ENCODE data around the gene LBH.
A peak's percentile ranks its signal among the peaks of the same experiment; 100 is the strongest.

LBH gene

DNA sequence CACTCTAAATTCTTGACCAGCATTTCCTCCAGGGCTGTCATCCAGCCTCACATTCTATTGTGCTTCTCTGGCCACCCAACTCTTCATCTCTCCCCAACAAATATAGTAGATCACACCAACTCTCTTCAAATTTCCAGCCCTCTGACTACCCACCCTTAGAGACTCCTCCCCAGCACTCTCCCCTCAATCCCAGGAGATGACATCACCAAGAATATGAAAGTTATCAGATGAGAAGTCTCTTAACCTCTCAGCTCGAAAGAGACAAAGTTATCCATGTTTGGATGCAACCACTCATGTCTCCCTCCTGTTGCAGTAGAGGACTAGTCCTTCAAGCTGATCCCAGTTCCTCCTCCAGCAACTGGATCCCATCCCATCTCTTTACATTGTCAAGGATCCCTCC, 47.1 kb downstream of the LBH start:
- no peak for DNase-seq

DNA sequence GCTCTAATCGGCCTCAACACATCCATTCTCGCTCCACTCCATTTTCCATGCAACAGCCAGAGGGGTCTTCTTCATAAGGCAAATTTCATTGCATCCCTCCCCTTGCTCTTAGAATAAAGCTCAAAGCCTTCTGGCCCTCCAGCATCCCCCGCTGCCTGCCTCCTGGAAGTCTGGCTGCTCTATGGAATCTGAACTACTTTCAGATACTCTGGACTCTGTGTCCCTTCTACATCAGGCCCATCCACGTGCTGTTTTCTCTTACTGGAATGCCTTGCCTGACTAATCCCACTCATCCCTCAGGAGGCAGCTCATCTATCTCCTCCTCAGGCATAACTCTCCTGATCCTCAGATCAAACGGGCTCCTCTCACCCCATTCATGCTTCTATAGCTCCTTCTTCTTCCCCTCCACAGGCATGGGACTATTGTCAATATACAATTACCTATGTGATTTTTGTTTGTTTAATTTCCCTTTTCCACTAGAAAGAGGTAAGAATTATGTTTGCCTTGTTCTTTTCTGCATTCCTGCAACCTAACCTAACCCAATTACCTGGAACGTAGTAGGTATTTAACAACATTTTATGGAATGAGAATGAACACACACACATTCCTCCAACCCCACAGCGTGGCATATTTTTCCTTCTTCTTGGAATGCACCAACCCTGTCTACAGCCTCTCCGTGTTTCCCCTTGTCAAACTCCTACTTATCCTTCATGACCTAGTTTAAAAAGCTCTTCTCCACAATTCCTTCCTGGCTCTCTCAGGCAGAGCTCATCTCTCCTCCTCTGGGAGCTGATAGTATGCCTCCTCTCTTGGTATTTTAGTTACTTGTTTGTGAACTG, 49.5 kb downstream of the LBH start:
- peak; percentile 48 for DNase-seq

DNA sequence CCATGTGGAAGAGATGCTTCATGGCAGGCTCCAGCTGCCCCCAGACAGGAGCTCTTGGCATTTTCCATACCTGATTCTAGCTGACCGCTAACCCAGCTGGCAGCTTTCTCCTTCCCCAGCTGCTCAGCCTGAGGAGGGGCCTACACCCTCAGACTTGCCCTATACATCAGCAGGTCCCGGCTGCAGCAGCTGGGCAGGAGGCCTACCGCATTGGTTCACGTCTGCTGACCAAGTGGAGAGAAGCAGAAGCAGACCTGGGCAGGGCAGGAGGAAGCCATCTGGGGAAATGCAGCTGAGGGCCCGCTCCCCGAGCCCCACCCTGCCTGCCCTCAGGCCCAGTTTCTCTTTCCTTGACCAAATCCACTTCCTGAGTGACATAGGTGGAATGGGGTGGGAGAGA, 50.7 kb downstream of the LBH start:
- no peak for DNase-seq

DNA sequence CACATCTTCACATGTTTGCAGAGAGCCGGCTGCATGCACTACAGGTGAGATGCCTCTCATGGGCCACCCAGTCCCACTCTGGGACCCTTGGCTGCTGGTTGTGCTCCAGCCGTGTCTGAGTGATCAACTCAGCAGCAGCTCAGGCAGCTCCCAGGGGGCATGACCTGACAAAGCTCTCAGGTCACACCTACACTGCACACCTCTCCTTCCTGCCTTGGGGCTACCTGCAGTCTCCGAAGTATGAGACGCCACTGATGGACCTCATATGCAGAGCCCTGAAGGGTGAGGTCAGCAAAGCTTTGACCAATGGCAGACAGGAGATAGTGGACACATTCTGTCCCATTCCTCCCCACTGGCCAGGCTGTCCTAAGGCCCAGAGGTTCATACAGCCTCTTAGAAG, 51.4 kb downstream of the LBH start:
- DNase-seq, result no peak

DNA sequence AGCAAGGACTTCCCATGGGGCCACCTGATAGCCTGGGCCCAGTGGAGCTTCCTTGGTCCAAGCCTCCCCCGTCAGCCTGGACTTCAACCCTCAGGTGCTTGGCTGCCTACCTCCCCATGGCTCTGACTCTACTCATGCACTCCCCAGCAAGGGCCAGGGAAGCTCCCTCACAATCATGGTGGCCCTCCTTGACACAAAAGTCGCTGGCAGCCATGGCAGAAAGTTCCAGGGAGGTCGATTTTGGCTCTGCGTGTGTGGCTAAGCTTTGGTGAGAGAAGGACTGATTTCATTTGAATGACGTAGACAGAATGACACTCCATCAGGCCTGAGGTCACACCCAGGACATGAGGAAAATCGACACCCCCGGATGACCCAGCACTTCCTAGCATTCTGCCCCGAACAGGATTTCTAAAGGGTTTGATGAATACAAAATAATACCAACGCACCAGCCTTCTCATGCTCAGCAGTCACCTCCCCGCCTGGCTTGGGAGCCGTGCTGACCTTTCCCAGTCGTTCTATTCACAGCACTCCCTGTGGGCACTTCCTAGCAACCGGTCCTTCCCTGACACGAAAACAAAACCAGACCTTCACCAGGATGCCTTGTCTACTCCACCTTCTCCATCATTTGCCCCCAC, 52.7 kb downstream of the LBH start:
- DNase-seq, result no peak

DNA sequence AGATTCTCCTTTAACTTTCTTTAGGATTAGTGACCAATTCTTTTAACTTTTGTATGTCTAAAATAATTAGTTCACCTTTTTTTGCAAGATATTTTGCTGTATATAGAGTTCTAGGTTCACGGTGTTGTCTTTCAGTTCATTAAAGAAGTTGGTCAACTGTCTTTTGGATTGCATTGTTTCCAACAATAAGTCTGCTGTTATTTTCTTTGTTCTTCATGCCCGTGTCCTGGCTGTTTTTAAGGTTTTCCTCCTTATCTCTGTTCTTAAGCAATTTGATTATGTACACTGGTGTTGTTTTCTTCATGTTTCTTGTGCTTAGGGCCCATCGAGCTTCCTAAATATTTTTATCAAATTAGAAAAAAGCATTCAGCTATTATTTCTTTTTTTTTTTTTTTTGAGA, 54.4 kb downstream of the LBH start:
- DNase-seq, result no peak

DNA sequence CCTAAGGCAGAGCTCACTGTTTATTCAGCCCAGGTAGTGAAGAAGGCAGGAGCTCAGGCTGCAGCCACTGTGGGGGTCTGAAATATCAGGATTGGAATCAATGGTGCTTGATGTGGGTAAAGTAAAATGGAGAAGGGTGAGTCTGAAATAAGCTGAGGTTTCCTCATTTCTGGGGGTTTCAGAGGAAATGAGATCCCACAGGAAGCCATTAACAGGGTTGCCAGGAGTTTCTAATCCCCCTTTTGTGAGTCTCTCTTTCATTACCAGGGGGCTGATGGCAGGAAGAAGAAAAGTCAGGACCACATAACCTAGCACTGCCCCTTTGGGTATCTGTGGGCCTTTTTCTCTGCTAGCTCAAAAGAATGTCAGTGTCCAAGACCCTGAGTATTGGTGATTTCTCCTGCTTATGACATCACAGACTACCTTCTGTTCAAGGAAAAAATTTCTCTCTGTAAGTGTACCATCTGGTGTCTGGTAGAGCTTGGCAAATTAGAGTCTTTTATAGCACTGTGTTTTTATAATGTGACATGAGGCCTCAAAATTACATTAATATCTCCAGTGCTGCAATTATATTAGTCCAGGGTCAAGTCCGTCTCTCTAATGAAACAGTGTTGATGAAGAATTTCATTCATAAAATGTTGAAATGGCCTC, 56.0 kb downstream of the LBH start:
- no peak for DNase-seq

DNA sequence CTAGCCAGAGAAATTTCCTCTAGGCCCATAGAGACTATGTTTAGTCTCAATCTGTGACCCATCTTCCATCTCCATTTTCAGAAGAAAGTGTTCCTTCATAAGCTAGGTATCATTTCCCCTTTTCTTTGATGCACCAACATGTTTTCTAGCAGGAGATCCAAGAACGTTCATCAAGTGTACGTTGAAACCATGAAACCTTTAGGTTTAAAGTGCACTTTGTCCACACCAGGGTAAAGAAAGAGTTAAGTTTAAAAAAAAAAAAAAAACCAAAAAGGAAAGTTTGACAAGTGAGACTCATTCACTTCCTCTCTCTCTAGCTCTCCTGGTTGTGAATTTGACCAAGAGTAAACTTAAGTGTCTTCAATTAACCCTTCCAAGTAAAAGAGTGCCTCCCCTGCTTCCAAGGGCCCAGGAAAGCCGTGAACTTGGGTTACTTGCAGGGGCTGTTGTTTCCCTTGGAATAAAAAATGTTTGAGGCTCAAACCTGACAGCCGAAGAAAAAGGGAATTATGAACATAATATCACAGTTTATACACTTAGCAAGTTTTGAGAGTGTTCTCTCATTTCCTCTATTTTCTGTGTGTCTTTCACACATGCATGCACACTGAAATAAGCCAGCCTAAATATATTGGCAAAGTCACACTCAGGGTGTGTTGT, 56.7 kb downstream of the LBH start:
- no peak for DNase-seq

DNA sequence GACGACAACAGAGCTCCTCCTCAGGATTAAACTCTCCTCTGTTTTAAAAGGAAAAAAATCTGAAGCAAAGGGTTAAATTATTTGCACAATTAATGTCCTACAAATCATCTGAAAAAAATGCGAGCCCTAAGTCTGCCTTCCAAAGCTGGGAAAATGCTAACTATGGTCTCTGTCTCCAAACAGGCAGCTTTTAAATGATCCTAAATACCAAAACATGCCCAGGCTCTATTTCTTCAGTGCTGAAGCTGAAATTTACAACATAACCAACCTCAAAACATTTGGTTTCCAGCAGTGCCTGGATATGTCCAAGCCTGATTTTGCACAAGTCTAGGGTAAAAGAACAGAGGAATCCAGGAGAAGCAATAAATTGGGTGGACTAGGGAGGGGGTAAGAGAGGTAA, 57.2 kb downstream of the LBH start:
- DNase-seq, result peak; percentile 46

DNA sequence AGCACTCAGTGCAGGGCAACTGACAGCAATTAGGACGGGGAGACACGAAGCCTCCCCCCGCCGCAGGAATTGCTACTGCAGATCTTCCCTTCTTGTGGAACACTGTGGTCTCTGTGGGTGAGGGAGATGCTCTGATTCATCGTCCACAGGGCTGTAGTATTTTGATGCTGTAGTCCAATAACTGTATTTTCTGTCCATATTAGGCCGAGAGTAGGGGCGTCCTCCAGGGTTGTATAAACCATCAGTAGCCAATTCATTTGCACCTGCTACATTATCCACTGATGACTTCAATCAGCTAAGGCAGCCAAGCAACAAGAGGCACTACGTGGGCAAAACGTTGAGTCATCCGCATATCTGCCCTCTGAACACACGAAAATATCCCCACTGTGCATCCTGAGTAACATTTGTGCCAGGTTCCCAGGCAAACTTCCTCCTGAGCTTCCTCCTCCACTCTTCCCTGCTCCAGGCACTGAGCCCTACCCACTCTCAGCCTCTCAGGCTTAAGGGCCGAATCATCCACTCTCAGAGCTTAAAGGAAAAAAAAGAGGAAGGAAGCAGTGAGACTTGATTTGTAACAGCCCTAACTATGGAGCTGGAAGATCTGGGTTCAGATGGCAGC, 62.1 kb downstream of the LBH start:
- peak; percentile 91 for DNase-seq

DNA sequence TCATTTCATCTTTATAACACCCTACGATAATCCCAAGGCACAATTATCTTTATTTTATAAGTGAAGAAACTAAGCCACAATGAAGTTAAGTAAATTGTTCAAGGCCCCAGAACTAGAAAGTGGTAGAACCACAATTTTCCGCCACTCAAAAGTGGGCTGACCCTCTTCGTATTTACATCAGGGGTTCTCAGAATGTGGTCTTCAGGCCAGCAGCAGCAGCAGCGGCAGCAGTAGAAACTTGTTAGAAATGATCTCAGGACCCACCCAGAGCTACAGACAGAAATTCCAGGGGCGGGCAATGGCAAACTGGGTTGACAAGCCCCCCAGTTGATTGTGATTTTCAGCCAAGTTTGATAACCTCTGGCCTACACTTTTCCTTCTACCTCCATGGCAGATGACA, 62.8 kb downstream of the LBH start:
- no peak for DNase-seq

DNA sequence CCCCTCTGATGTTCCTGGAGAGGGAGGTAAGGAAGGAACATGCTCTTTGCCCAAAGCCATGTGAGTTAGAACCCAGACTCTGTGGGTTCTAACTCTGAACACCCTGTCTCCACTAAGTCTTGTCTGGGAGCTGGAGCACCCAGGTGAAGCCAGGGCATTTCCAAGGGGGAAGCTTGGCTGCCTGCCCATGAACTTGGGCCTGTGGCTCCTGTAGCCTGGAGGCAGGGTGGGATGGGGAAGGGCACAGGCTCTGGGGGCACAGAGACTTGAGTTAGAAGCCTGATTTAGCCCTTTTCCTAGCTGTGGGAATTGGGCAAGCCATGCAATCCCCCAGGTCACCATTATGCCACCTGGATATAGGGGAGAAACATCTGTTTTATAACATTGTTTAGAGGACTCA, 65.2 kb downstream of the LBH start:
- no peak for DNase-seq

DNA sequence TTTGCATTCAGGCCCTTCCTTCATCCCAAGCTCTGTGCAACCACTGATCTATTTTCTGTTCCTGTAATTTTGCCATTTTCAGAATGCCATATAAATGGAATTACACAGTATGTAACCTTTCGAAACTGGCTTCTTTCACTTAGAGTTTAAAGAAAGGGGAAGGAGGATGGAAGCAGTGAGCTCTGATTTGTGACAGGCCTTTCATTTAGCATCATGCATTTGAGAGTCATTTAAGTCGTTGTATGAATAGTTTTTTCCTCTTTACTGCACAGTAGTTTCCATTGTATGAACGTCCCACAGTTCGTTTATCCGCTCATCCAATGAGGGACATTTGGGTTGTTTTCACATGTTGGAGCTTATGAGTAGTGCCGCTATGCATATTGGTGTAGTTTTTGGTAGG, 67.0 kb downstream of the LBH start:
- DNase-seq, result no peak

DNA sequence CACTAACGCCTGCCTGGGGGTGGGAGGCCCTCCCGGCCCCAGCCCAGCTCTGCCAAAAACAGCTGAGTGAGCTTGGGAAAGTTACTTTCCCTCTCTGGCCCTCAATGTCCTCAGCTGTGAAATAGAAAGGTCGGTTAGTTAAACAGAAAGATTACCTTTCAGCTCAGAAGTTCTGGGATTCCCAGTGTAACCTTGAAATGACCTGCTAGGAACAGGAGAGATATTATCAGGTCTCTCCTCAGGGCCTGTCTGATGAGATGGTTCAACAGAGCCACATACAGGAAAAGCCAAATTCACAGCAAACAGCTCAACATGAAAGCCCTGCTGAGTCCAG, 68.8 kb downstream of the LBH start:
- DNase-seq, result no peak

DNA sequence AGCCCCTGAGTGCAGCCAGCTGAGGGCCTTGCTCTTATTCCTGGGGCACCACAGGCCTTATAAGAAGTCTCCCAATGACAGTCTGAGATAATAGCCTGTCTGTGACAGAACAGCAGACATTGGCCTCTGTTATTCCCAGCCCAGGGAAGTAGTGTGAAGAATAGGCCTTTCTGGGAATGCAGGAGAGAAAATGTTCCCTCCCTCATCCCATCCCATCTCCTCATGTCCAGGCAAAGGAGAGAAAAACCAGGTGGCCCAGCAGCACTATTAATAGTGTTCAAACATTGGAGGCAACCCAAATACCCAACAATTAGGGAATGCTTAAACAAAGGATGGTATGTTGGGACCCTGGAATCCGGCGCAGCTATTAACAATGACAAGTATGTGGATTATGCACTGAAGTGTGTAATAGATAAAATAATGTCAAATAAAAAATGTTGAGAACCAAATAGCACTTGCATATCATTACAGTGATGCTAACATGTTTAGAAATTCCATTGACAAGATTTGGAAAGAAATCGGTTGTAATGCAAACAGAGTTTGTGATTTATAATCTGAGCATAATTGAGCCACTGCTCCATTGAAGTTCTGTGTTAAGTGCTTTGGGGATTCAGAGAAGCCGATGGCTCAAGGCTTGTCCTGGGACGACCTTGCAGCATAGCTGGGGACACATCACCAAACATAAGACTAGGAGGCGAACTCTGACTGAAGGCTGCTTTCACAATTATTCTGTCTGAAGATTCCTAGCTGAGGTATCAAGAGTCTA, 69.3 kb downstream of the LBH start:
- peak; percentile 93 for DNase-seq

DNA sequence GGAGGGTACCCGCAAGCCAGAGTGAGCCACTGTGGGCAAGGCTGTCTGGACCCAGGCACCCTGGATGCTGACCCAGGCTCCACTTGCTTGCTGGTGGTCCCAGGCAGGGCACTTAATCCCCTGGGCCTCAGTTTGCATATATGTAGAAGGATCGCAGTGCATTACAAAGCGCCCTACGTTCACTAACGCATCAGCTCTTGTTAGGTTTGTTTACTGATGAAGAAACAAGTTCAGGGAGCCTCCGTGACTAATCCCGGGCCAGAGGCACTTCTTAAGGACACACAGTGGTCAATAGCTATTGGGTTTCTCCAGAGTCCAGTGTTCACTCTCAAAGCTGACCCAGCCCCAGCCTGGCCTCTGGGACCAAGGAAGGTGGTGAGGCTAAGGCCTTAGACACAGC, 70.2 kb downstream of the LBH start:
- DNase-seq, result no peak

DNA sequence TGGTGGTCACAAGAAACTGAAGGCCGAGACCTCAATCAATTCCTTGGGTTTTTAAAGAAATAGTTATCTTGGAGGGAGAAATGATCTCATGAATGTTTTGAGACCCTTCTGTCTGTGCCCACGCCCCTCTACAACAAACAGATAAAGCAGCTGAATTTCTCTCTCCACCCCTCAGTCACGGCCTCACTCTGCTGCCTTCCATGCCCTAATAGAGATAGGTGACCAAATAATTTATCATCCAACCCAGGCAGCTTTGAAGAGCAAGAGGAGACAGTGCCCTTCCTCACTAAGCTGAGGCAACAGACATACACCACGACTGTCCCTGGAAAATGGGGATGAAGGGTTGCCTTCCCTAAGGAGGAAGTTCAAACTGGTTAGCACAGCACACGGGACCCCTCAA, 71.2 kb downstream of the LBH start:
- DNase-seq, result no peak

DNA sequence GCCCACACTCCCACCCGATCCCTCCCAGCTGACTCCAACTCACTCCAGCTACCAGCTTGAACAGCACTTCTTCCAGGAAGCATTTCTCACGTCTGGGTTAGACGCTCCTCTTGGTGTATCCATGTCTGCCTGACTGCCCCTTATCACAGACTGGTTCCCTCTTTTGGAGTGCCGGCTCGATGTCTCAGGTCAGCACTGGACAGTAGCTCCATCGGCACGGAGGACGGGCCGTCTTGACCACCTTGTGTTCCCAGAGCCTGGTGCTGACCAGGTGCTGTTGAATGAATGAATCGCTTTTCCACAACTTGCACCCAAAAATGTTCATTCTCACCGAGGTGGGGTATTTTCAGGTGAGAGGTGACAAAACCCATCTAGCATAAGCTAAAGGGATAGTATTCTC, 71.8 kb downstream of the LBH start:
- DNase-seq, result no peak

DNA sequence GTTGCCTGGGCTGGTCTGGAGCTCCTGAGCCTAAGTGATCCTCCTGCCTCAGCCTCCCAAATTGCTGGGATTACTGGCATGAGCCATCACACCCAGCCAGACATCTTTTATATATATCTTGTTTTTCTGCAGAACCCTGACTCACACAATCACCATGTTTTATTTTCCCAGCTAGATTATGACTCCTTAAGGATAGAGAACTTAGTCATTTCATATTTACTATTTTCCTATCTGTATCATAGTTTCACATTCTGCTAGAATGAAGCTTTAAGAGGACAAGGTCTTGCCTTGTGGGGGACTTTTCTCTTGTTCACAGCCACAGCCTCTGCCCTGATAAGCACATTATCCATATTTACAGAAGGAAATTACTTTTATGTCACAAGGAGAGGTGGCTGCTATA, 73.9 kb downstream of the LBH start:
- DNase-seq, result peak; percentile 76

DNA sequence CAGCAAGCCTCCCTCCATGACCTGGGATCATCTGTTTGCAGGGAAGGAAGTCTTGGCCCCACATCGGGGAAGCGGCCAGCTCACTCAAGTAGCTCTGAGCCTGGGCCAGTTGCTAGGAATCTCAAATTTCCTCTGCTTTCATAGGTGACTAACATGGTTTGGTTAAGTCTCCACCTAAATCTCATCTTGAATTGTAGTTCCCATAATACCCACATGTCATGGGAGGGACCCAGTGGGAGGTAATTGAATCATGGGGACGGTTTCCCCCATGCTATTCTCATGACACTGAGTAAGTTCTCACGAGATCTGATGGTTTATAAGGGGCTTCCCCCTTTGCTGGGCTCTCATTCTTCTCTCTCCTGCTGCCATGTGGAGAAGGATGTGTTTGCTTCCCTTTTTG, 75.2 kb downstream of the LBH start:
- DNase-seq, result peak; percentile 44

DNA sequence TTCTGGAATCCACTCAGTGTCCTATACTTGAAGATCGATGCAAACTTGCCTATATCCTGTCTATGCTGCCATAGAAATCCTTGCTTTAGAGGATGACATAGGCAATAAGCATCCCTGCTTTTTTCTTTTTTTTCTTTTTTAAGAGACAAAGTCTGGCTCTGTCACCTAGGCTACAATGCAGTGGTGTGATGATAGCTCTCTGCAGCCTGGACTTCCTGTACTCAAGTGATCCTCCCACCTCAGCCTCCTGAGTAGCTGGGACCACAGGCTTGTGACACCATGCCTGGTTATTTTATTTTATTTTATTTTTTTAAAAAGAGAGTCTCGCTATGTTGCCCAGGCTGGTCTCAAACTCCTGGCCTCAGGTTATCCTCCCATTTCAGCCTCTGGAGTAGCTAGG, 76.9 kb downstream of the LBH start:
- no peak for DNase-seq
